Activated CD8-positive, alpha-beta memory T cell treated with anti-CD3 and anti-CD28 coated beads, Interleukin-2, amount 50 U/mL, for 1 hour (primary cell): ENCODE results near the gene MAP3K1.
A peak's percentile ranks its signal among the peaks of the same experiment; 100 is the strongest.
"Not testable (repeated sequence)": the region's sequence is repeated elsewhere in the genome, so short reads cannot be mapped to it uniquely, and the experiment has no call there.

ENCODE experiments used
- DNase-seq: peaks from one replicate; pipeline ENCODE4 v3.0.0-alpha.2; 2020; ENCODE audit errors: extremely low read depth

Gene MAP3K1

DNA sequence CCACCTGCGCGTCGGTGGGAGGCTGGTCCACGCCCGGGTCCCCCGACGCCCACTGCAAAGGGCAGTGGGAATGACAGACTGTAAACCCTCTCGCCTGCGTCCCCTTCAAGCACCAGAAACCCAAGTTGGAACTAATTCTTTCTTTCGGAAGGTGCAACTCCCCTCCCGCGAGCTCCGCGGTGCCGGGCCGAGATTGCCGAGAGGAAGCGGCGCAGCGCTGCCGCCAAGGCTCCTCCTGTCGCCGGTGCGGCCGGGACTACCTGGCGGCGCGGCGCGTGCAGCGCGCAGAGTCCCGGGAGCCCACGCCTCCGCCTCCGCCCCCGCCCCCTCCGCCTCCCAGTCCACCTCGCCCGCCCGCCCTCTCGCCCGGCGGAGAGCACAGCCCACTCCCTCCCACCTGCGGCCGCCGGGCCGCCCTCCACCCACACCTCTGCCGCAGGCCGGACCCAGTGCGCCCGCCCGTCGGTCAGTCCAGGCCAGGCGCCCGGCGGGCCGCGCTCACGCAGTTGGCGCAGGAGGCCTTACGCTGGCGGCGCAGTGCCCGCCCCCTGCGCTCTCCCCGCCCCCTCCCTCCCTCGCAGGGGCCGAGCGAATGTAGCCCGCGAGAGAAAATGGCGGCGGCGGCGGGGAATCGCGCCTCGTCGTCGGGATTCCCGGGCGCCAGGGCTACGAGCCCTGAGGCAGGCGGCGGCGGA is at the start of gene MAP3K1:
MAP3K1 (plus strand) TSS at position 587 of the 695 bp plus-strand sequence; CDS start at position 612, 25 bp downstream.
- DNase-seq, result peak; percentile 36

DNA sequence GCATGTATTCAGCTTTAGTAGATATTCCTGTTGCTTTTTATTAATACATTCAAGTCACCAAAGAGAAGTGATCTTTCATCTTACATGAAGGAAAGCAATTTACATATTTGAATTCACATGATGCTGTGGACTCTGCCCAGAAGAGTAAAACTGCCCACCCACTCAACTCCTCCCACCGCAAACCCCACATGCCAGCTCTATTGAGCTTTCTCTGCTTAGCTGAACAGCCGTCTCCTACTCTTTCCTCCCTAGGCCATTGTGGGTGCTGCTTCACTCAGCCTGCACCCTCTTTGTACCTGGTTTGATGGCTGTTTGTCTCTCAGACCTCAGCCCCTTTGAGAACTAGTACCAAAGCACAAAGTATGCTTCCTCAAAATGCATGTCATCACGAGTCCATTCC is 48.4 kb upstream of the MAP3K1 start:
- no peak for DNase-seq

DNA sequence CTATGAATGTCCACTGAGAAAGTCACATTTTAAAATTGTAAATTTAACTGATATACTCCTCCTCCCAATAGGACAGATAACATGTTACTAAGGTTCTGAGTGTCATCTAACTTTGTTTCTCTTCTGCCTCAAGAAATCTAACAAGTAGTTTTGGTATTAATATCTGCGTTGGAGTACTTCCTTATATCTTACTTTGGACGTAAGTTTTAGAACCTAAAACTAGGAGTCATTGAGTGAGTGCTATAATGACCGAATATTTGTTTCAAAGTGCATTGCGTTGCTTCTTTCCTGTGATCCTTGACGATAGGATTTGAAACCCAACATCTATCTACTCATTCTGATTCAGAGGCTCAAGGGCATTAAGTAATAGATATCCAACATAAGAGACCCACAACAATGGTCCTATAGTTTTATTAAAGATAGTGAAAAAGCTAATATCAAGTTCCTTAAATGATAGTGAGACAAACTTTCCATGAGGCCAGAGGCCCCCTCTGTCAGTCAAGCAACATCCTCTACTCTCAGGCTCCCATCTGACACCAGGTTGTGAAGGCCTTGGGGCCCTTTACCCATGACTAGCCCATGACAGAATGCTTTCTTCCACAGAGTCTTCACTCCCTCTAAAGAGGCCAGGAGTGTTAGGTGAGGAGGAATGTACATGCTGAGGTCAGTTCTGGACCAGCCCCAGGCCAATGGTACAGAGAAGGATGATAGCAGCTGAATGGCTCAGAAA is 45.3 kb upstream of the MAP3K1 start:
- DNase-seq, result no peak

DNA sequence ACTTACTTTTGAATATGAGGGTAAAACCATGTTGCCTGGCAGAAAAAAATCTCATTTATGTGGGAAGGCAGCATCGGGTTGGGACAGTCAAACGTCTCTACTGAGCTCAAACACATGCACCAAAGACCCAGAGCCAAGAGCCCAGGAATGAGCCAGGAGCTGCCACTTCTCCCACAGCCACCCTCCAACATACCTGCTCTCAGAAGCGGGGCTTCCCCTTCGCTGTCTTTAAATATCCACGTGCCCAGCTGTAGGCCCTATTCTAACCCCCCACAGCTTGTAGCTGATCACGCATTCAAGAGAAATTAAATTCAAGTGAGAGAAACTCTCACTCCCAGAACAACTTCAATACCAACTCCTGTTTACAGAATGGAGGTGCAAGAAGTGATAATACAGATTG is 42.6 kb upstream of the MAP3K1 start:
- DNase-seq, result no peak

DNA sequence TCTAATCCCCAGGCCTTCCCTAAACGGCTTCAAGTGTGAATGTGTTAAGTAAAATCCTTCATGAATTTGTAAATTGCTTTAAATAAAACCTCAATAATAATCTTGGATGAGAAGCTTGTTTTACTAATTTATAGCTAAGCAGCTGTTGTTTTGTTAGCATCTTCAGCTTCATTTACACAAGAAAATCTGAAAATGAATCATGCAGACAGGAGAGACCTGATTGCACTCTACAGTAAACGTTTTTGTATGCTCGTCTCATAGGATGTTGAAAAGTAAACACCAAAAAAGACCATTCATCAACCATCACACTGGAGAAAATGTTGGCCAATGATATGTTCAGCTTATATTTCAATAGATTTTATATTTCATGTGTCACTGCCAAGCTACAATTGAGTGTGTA is 40.4 kb upstream of the MAP3K1 start:
- no peak for DNase-seq

DNA sequence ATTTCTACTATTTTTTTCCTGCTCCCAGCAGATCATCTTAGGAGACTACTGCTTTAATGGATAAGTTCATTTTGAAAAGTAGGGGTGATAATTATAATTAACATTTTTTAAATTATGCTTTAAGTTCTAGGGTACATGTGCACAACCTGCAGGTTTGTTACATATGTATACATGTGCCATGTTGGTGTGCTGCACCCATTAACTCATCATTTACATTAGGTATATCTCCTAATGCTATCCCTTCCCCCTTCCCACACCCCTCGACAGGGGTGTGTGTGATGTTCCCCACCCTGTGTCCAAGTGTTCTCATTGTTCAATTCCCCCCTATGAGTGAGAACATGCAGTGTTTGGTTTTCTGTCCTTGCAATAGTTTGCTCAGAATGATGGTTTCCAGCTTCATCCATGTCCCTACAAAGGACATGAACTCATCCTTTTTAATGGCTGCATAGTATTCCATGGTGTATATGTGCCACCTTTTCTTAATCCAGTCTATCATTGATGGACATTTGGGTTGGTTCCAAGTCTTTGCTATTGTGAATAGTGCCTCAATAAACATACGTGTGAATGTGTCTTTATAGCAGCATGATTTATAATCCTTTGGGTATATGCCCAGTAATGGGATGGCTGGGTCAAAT is 39.0 kb upstream of the MAP3K1 start:
- DNase-seq, result not testable (repeated sequence)

DNA sequence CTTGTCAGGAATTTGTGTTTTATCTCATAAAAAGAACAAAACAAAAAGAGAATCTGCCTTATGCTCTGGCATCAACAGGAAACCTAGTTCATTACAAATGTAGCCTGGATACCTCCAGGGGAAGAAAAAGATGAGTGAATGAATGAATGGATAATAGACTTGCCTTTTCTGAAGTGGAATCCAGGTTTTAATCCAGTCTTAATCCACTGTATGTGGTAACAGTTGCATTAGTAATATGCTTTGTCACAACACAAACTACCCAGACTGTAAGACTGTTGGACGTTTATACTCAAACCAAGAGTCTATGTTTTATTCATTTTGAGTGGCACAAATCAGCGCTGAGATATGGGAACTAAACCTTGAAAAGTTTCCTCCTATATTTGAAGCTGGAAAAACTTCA is 32.1 kb upstream of the MAP3K1 start:
- DNase-seq, result no peak

DNA sequence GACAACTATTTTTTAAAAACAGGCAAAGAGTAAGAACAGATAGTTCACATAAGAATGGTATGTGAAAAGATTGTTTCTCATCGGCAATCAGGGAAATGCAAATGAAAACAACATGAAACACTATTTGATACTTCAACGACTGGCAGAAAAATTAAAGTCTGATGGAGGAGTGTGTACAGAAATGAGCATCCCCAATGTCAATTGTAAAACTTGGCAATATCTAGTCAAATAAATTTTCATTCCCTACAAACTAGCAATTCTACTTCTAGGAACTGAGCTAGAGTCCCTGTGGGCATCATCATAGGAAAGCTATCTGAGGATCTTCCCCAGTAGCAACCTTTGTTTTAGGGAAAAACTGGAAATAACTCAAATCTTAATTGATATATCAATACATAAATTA is 29.0 kb upstream of the MAP3K1 start:
- DNase-seq, result no peak

DNA sequence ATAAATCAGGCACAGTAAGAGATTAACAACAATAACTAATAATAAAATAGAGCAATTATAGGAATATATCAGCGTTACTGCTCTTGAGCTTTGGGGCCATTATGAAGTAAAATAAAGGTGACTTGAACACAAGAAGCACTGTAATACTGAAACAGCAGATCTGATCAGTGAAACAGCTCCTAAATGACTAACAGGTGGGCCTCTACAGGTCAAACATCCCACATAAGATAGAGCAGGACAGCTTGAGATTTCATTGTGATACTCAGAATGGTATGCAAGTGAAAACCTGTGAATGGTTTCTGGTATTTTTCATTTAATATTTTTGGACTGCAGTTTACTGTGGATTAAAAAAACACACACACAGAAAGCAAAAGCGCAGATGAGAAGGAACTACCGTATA is 24.0 kb upstream of the MAP3K1 start:
- no peak for DNase-seq

DNA sequence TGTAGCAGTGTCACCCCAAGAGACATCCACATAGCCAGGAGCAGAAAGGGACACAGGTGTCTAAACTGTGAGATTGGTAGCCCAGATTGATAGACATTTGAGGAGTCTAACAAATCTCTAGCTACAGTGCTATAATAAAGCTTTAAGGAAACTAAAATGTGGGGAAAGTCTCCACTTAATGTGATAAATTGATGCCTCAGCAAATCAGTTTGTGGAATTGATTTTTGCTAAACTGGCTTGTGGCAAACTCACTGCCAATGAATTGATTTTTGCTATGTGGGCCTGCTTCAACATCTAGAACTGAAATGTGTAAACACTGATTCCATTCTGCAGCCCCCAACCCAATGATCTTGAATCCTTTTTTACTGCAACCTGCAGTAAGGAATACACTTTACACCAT is 16.8 kb upstream of the MAP3K1 start:
- no peak for DNase-seq

DNA sequence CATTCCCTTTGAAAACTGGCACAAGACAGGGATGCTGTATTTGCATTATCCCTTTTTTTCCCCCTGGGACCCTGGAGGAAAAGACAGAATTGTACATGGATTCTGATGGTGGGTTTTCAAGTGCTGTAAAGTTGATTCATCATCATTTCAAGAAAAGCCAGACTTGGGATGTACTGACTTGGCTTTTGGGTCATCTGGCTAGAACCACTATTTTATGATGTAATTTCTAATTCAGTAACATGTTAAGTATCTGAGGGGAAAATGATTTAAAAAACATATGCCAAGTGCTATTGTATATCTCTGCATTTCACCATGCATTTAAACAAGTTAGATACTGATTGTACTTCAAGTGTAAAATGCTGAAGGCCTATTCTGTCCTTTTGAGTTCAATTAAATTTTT is 15.2 kb upstream of the MAP3K1 start:
- no peak for DNase-seq

DNA sequence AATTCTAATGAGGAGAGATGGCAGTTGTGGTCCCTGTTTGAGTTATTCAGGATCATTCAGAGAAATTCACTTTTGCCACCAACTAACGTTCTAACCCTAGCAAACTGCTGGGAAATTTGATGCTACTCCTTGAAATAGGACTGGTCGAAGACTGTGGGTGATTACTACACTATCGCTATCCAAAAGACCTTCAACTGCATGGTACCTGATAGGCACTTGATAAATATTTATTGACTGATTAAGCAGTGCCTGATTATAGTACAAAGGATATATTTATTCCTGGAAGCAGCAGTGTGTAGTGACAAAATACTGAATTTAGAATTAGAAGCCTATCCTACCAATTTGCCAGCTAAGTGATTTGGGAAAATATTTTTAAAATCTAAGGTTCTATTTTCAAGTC is 14.1 kb upstream of the MAP3K1 start:
- DNase-seq, result no peak

DNA sequence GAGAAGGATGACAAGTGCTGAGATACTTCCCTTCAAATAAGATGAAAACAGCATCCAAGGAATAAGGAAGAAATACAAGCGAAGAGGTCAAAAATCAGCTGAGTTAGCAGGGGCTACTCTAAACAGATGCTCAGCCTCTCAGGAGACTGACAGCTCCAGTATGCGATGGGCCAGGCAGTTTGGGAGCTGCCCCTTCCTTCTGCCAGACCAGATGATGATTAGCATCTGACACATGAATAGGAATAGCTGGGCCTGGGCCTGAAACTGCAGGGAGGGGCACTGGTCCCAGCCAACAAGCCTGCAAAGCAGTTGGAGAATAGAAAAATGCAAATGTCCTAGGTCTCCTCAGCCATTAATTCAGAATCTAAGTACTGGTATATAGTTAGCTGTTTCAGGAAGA is 13.1 kb upstream of the MAP3K1 start:
- DNase-seq, result no peak

DNA sequence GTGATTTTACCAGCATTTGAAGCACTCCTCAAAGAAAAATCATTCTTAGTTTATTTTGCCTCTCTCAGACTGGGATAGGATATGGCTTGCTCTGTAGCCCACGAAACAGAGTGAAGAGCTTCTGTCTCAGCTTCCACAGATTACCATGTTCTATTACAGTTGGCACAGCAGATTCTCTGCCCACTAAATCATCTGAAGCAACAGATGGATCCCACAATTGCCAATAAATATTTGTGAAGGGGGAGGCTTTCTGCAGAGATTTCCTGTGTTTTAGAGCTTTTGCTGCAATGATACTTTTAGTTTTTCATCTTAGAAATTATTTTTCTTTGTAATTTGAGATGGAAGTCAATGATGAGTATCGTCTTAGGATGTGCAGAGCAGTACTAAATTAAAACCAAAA is 12.3 kb upstream of the MAP3K1 start:
- DNase-seq, result no peak

DNA sequence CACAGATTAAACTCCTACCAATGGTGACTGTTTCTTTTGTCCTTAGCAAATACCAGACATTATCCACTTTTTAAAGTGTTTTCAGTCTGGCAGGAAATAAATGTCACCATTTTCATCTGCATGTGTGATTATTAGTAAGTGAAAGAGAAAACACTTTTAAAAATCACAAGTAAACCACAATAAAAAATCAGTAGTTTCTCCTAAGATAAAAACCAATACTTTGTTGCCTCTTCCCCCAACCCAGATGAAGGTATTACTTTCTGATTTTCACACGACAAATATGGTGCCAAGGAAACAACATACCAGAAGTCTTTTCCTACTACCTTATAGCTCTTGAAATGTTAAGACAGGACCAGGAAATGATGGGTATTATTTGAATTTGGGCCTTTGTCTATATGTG is 11.5 kb upstream of the MAP3K1 start:
- no peak for DNase-seq

DNA sequence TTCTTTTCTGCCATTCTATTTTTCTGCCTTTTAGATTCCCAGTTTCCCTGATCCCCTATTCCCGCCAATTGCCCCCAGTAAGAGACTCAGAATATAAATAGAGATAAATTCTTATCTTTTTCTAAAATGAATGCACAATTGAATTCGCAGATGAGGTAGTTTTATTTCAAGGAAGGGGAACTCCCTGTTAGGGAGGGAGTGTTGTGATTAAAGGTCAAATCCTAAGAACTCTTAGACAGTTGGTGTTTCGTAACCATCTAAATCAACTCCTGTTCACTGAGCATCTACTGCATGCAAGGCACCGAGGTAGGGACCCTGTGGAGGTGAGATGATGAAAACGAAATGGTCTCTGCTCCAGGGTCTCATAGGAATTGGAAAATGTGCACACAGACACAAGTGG is 7.7 kb upstream of the MAP3K1 start:
- DNase-seq, result no peak

DNA sequence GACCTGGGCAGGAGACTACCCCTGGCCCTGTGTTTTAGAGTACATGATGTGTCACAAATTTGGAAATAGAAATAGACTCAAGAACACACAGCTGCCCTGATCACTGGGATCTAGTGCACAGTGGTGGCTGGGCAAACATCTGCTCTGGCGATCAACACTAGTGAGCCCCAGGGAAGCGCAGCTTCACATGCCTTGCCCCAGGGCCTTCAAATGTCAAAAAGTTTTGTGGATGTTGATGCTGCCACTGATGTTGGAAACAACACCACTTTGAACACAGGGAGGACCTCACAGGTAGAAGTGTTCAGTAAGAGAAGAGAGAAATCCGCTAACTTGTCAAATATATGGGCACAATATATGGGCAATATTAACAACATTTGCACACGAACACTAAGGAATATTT is 7.1 kb upstream of the MAP3K1 start:
- no peak for DNase-seq

DNA sequence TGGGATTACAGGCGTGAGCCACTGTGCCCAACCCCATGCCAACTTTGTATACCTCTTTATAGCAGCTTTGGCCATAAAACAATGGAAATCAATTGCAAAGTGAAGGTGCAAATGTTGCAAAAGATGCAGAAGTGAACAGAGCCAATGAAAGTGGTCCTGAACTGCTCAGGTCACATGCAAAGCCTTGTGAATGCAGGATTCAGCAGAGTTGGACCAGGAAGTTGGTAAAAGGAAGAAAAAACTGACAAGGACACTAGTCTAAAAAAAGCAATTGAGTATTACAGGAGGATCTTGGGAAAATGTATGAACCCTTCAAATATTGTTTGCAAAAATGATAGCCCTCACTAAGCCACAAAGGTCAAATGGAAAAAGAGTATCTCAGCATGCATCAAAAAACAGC is 4.5 kb upstream of the MAP3K1 start:
- DNase-seq, result no peak

DNA sequence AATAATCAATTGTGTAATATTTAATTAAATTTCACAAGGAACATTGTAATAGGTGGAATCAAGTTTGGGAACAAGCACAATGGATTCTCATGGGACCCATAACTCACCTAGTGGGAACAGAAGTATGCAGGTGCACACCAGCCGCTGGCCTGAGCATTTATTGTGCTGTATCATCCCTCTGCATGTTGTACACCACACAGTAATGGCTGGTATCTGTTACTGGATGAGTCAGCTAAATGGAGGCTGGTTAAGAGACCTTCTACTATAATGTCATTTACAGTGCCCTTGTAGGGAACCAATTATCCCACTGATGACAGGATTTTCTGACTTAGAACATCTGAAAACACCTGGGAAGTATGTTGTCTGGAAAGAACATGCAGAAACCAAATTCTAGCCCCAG is 3.2 kb upstream of the MAP3K1 start:
- no peak for DNase-seq

DNA sequence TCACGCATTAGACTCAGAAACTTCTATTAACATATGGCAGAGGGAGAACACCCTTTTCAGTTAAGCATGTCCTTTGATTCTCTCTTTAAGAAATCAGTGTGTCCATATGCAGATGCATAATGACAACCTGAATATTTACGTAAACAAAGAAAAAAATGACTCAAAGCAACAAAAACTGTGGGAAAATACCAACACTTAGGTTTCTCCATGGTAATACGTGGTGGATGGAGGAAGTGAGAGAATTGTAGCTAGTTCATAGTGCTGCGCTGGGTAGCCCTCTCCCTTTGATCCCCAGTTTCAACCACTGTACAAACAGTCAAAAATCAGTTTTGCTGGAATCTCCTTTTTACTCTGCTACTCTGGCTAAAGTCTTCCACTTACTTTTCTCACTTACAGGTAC is 2.0 kb upstream of the MAP3K1 start:
- DNase-seq, result no peak

DNA sequence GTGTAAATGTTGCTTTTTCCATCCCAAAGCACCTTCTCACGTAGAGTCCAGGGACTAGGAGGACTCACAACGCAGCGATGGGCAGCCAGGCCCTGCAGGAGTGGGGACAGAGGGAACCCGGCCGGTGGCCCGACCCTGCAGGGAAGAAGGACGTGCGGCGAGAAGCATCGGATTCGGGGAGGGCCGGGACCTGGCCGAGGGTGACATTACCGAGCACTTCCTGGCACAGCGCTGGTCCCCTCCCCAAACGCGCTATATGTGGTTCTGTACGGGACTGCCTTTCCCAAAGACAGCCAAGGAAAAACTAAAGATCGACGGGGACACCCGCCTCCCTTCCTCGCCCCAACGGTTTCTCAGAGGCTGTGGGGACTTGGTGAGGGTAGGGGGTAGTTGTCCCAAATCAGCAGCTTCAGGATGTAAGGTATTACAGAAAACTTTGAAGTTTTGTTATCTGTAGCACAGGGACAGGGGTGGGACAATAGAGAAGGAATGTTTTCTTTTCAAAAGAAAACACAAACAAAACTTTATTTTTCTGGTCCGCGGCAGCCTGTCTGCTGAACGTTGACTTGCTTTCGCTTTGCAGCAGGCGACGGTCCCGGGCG is 887 bp upstream of the MAP3K1 start:
- DNase-seq, result no peak

DNA sequence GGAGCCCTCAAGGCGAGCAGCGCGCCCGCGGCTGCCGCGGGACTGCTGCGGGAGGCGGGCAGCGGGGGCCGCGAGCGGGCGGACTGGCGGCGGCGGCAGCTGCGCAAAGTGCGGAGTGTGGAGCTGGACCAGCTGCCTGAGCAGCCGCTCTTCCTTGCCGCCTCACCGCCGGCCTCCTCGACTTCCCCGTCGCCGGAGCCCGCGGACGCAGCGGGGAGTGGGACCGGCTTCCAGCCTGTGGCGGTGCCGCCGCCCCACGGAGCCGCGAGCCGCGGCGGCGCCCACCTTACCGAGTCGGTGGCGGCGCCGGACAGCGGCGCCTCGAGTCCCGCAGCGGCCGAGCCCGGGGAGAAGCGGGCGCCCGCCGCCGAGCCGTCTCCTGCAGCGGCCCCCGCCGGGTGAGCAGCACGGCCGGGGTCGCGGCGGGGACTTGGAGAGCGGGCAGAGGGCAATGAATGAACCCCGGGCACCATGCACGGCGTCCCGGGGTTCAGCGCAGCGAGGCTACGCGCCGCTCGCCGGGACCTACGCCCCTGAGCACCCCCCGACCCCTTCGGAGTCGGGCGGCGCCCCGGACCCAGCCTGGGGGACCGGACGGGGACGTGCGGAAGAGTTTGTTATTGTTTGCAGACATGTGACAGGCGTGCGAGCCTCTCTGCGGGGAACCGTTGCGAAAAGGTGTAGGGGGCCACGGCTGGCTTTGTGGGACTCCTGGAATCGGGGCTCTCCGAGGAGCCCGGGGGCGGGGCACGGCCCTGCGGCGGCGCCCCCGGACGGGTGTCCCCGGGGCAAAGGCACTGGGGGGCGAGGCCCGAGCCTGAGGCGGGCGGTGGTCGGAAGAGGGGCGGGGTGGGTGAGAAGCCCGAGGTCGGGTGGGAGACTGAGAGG is 553 bp downstream of the MAP3K1 start:
- no peak for DNase-seq
